SK-N-MC (cell line): ENCODE data around the gene SNX1.
"Not testable (repeated sequence)": the region's sequence is repeated elsewhere in the genome, so short reads cannot be mapped to it uniquely, and the experiment has no call there.

Source experiments
- DNase-seq: peaks from one replicate; pipeline ENCODE4 v3.0.0-alpha.2; 2011; ENCODE audit warnings: low read depth, low spot score
- H3K27ac ChIP-seq: fragments of 200-600 bp; sonication (generic); 2 replicates; pipeline ENCODE4 v1.5.1; 2016; ENCODE audit warnings: mixed run types
- H3K36me3 ChIP-seq: fragments of 200-600 bp; sonication (generic); 2 replicates; pipeline ENCODE4 v1.6.1; 2017; ENCODE audit warnings: antibody characterized with exemption, low read length, mixed read lengths; ENCODE audit not compliant: insufficient read depth
- H3K4me3 ChIP-seq: fragments of 200-600 bp; sonication (generic); 2 replicates; pipeline ENCODE4 v1.5.1; 2016
- H3K9ac ChIP-seq: fragments of 200-600 bp; sonication (generic); 2 replicates; pipeline ENCODE4 v1.8.0; 2017; ENCODE audit warnings: mixed run types, mixed read lengths; ENCODE audit not compliant: insufficient read length
- H3K9me3 ChIP-seq: fragments of 200-600 bp; sonication (generic); 2 replicates; pipeline ENCODE4 v1.6.1; 2017; ENCODE audit warnings: low read depth, mild to moderate bottlenecking, antibody characterized with exemption, low read length, moderate library complexity, mixed read lengths
- EZH2 ChIP-seq: fragments of 200-600 bp; sonication (generic); IDR thresholded peaks from one replicate; pipeline ENCODE4 v1.6.1; 2017; ENCODE audit warnings: antibody characterized with exemption
- FOXP2 ChIP-seq: optimal IDR thresholded peaks from 2 replicates; pipeline ENCODE3; 2011; ENCODE audit warnings: mild to moderate bottlenecking, moderate library complexity; ENCODE audit not compliant: insufficient read depth; ENCODE audit errors: extremely low read length, control extremely low read depth
- POLR2AphosphoS5 ChIP-seq: IDR thresholded peaks from 2 replicates; pipeline ENCODE4 v1.6.1; 2012; ENCODE audit warnings: mild to moderate bottlenecking, low read depth, low read length, borderline replicate concordance

SNX1 gene

DNA sequence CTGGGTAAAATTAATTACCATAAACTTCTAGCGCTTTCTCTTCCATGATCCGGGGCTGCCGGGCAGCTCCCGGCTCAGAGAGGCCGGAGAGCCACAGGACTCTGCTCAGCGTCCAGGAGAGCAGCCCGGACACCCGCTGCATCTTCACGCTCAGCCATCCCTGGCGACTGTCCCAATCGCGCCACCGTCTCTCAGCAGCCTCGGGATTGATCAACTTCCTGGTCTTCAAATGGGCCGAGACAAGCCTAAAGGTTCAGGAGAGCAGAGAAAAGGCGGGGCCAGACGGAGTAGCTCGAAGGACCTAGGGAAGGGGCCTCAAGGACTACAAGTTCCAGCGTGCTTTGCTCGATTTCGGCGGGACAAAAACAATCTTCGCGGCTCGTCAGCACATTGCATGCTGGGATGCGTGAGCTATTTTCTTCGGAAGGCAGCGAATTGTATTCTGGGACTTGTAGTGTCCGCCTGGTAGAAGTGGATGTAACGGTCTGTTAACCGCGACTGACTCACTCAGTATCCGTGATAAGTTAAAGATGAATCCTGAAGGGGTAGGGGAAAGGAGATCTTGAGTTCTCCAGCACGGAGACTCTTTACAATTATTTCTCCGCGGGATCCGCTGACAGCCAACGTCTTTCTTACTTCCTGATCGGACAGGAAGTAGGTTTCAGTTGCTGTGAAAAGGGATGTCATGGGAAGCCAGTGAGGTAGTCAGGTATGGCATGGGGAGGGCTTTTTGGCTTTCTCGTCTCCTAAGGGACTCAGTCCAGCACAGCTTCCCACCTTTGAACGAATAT, 2.0 kb upstream of the SNX1 start, which contains the start of gene CIAO2A:
Gene CIAO2A (minus strand): TSS at position 212 of the 791 bp plus-strand sequence. CDS start 70 bp downstream, at position 142.
- H3K27ac ChIP-seq, result peak within 1 kb of the TSS; percentile 88
- DNase-seq, result peak; percentile 96
- peak within 1 kb of the TSS; percentile 82 for H3K4me3 ChIP-seq
- H3K9ac ChIP-seq, result peak within 1 kb of the TSS; percentile 85
- H3K36me3 ChIP-seq, result peaks cover 11% of the 10 kb centered on the region
- H3K9me3 ChIP-seq, result no peaks in the 10 kb centered on the region
- peak; percentile 77 for TF ChIP-seq POLR2AphosphoS5
- TF ChIP-seq EZH2, result no peak
- no peak for TF ChIP-seq FOXP2

DNA sequence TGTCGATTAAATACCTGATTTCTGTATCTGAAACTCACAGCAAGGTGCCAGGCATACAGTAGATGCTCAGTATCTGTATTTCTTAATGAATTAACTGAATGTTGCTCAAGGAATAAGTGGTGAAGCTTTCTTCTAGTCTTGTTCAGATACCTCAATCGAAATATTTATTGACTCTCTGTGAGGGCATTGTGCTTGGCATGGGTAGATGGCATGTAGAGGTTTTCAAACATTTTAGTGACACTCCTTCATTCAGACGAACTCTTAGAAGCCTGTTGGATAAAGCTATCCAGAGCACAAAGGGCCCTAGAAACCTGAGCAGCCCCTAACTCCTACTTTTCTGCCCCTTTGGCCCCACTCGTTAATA, 369 bp upstream of the SNX1 start:
- TF ChIP-seq FOXP2 (no peak), POLR2AphosphoS5 (no peak), EZH2 (no peak)
- H3K4me3 ChIP-seq, result peak overlapping the region; percentile 80
- no peak overlapping the region for H3K9ac ChIP-seq
- no peak for DNase-seq
- H3K27ac ChIP-seq, result peak overlapping the region; percentile 40
- H3K9me3 ChIP-seq, result no peaks in the 10 kb centered on the region
- H3K36me3 ChIP-seq, result 0 out of 2 replicates have a peak, but pooled peaks cover 3% of the 10 kb centered on the region

DNA sequence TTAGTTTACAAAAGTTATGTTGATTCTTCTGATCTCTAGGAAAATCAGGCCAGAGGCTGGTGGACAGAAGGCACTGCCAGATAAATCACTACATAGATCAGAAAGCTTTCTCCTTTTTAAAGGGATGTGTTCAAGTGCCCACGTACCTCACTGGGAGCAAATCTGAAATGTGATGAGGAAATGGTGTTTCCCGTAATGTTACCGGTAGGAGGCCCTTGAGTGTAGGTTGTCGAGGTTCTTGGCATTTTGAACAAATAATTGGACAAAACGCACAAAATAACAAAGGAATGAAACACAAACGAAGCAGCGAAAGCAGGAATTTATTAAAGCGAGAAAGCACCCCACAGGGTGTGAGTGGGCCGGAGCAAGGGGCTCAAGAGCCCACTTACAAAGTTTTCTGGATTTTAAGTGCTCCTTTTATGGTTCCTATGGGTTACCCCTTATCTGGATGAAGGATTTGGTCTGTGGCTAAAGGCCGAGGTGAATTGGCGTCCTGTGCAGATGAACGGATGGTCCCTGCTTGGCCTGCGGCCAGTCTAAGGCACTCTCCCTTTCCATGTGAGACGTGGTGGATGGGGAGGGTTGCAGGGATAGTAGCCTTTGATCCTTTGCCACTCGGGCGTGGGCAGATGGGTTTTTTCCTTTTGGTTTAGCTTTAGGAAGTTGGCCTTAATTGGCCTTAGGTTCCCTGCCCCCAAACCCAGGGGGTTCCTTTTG, 1.0 kb downstream of the SNX1 start:
- H3K4me3 ChIP-seq, result peak overlapping the region; percentile 80
- H3K9me3 ChIP-seq, result no peaks in the 10 kb centered on the region
- DNase-seq, result no peak
- H3K27ac ChIP-seq, result no peak overlapping the region
- H3K9ac ChIP-seq, result peak overlapping the region; percentile 94
- no peak for TF ChIP-seq FOXP2
- H3K36me3 ChIP-seq, result peaks cover 11% of the 10 kb centered on the region; the same call in 1 of the 2 replicates

DNA sequence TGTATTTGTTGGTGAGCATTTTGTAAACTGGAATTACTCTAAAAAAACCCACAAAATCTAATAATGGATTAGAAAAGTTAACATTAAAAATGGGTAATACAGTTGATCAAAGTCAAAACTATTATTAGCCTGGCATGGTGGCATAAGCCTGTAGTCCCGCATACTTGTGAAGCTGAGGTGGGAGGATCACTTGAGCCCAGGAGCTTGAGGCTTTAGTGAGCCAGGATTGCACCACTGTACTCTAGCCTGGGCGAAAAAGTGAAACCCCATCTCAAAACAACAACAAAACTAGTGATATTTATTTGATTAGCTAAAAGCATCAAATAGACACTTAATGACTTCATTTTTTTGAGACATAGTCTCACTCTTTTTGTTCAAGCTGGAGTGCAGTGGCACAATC, 3.6 kb downstream of the SNX1 start:
- Histone ChIP-seq H3K4me3 (no peak overlapping the region), H3K9ac (no peak overlapping the region)
- DNase-seq, result no peak

DNA sequence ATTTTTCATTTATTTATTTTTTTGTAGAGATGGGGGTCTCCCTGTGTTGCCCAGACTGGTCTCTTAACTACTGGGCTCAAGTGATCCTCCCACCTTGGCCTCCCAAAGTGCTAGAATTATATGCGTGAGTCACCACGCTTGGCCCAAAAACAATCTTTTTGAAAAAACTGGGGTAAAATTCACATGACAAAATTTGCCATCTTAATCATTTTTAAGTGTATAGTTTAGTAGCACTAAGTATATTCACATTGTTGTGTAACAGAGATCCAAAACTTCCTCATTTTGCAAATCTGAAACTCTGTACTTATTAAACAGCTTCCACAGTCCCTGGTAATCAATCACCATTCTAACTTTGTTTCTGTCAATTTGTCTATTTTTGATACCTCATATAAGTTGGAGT, 5.2 kb downstream of the SNX1 start:
- H3K9ac ChIP-seq, result no peak overlapping the region
- peak overlapping the region; percentile 7; the same call in 1 of the 2 replicates for H3K27ac ChIP-seq
- no peak for TF ChIP-seq FOXP2
- TF ChIP-seq EZH2, result no peak
- no peak for TF ChIP-seq POLR2AphosphoS5
- H3K4me3 ChIP-seq, result no peak overlapping the region
- H3K36me3 ChIP-seq, result peaks cover 22% of the 10 kb centered on the region
- DNase-seq, result no peak
- H3K9me3 ChIP-seq, result no peaks in the 10 kb centered on the region

More for the DNA sequence above, 3.6 kb downstream of the SNX1 start:
- no peak for TF ChIP-seq FOXP2
- Histone ChIP-seq H3K27ac (no peak overlapping the region), H3K9me3 (no peaks in the 10 kb centered on the region), H3K36me3 (peaks cover 22% of the 10 kb centered on the region)

DNA sequence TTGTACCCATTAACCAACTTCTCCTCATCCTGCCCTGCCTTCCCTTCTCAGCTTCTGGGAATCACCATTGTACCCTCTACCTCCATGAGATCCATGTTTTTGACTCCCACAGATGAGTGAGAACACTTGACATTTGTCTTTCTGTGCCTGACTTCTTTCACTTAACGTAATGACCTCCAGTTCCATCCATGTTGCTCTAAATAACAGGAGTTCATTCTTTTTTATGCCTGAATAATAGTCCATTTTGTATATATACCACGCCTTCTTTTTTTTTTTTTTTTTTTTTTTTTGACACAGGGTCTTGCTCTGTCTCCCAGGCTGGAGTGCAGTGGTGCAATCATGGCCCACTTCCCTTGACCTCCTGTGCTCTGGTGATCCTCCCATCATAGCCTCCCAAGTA, 6.7 kb downstream of the SNX1 start:
- Histone ChIP-seq H3K27ac (no peak overlapping the region), H3K9me3 (no peaks in the 10 kb centered on the region), H3K4me3 (no peak overlapping the region), H3K36me3 (peaks cover 24% of the 10 kb centered on the region), H3K9ac (no peak overlapping the region)
- TF ChIP-seq FOXP2, result no peak
- TF ChIP-seq POLR2AphosphoS5, result no peak
- no peak for TF ChIP-seq EZH2
- DNase-seq, result no peak

DNA sequence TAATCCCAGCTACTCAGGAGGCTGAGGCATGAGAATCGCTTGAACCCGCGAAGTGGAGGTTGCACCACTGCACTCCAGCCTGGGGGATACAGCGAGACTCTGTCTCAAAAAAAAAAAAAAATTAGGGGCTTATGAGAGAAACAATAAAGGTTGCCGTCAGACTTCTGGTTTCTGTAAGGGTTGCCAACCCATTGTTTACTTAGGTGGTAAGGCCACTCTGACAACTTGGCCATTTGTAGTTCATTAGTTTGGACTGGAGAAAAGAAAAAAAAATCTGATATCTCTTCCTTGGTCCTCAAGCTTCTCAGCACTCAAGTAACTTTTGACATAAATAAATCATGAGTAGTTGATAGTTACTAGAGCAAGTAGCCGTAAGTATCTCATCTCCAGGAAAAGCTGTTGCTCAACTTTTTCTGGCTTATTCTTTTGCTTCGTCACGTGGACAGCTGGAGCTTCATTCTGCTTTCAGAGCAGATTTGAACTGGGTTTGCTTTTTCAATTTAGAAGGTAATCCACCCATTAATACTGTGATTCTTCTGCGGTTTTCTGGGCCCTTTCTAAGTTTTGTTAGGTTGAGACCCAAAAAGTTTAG, 9.4 kb downstream of the SNX1 start:
- H3K9me3 ChIP-seq, result no peaks in the 10 kb centered on the region
- DNase-seq, result peak; percentile 37

DNA sequence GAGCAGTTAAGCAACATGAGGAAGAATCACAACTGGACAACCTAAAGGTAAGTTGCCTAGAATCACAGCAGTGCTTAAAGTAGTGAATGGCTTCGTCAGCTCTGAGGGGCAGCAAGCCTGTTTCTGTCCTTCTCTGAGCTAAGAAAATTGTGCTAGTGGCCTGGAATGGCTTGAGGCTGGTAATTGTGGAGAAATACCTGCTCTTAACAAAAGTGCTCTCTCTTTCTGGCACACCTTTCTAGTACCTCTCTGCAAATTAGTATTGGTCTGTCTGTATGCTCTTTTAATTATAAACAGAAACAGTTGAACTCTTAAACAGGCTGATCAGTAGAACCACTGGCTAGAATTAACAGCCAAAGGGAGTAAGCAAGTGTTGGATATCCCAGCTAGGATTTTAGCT, 11.6 kb downstream of the SNX1 start:
- H3K36me3 ChIP-seq, result peaks cover 15% of the 10 kb centered on the region
- H3K4me3 ChIP-seq, result no peak overlapping the region
- H3K27ac ChIP-seq, result no peak overlapping the region
- no peak overlapping the region for H3K9ac ChIP-seq
- no peak for DNase-seq
- no peaks in the 10 kb centered on the region for H3K9me3 ChIP-seq
- TF ChIP-seq POLR2AphosphoS5 (no peak), EZH2 (no peak), FOXP2 (no peak)

More for the DNA sequence above, 9.4 kb downstream of the SNX1 start:
- H3K36me3 ChIP-seq, result peaks cover 21% of the 10 kb centered on the region
- TF ChIP-seq FOXP2 (no peak), EZH2 (no peak), POLR2AphosphoS5 (no peak)
- H3K9ac ChIP-seq, result peak overlapping the region; percentile 45
- H3K4me3 ChIP-seq, result peak overlapping the region; percentile 5; the same call in 1 of the 2 replicates
- H3K27ac ChIP-seq, result peak overlapping the region; percentile 15

DNA sequence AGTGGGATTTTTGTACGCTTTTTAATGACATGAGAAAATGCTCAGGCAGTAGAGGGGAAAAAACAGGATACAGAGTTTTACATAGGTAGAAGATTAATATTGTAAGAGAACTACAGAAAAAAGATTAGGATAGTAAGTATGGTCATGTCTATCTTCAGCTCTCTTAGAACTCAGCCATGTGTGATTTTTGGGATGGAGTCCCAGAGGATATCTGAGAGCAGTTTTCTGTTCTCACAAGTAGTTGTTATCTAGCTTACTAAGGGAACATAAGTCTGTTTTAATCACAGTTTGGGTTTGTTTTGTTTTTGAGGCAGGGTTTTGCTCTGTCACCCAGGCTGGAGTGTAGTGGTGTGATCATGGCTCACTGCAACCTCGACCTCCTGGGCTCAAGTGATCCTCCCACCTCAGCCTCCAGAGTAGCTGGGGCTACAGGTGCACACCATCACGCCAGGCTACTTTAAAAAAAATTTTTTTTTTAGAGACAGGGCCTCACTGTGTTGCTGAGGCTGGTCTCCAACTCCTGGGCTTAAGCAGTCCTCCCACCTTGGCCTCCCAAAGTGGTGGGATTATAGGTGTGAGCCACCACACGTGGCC, 14.4 kb downstream of the SNX1 start:
- not testable (repeated sequence) for H3K9ac ChIP-seq, H3K27ac ChIP-seq, H3K9me3 ChIP-seq, H3K4me3 ChIP-seq, DNase-seq
- H3K36me3 ChIP-seq, result peaks cover 31% of the 10 kb centered on the region
